ENCODE data around the gene OOSP2. TPM values are rescaled to one million over a fixed set of nuclear protein-coding genes. Genes with fewer than 3 reads are reported as not detected.

Gene OOSP2
- total and polyA plus RNA-seq, 12 donors, result not detected

- no peaks in the 10 kb centered on the region for H3K4me1 ChIP-seq
- intact Hi-C loops (cut with DNase I), result no loop called here
- no peak for DNase-seq
- WGBS, 2 donors, result 59 to 72% methylated on average over 4 of the region's 4 CpGs
- no peak for TF ChIP-seq CTCF (IDR thresholded peaks at IDR 0.05)
- no peak overlapping the region for H3K4me3 ChIP-seq
- no peak for ATAC-seq
- H3K27ac ChIP-seq, result no peak overlapping the region
- H3K9me3 ChIP-seq, result peaks cover 0 to 6% (median 0%) of the 10 kb centered on the region in 11 donors
- no peaks in the 10 kb centered on the region for H3K36me3 ChIP-seq
- H3K27me3 ChIP-seq, result no peaks in the 10 kb centered on the region
These were observed 40.5 kb upstream of the OOSP2 start for GRCh38 chr11:59999691-60000090.

GRCh38 chr11:60003729-60004128 is 36.5 kb upstream of the OOSP2 start:
- peaks cover 0 to 6% (median 0%) of the 10 kb centered on the region in 11 donors for H3K9me3 ChIP-seq
- no peak for TF ChIP-seq CTCF (IDR thresholded peaks at IDR 0.05)
- WGBS, 2 donors, result 83% methylated on average over 2 of the region's 2 CpGs
- DNase-seq, result no peak
- H3K36me3 ChIP-seq, result no peaks in the 10 kb centered on the region
- no peaks in the 10 kb centered on the region for H3K27me3 ChIP-seq
- no peak for ATAC-seq
- intact Hi-C loops (cut with DNase I), result no loop called here
- no peak overlapping the region for H3K4me3 ChIP-seq
- no peaks in the 10 kb centered on the region for H3K4me1 ChIP-seq
- no peak overlapping the region for H3K27ac ChIP-seq

- Histone ChIP-seq H3K4me1 (no peaks in the 10 kb centered on the region), H3K4me3 (no peak overlapping the region), H3K36me3 (no peaks in the 10 kb centered on the region), H3K27ac (no peak overlapping the region), H3K9me3 (no peaks in the 10 kb centered on the region), H3K27me3 (no peaks in the 10 kb centered on the region)
- intact Hi-C loops (cut with DNase I), result no loop called here
- ATAC-seq (no peak), DNase-seq (no peak)
- 94 to 97% methylated on average over 1 of the region's 1 CpG for WGBS, 2 donors
- no peak for TF ChIP-seq CTCF (IDR thresholded peaks at IDR 0.05)
These were observed 34.8 kb upstream of the OOSP2 start for GRCh38 chr11:60005360-60005759.

- DNase-seq (no peak), ATAC-seq (no peak)
- peaks cover 0 to 3% (median 0%) of the 10 kb centered on the region in 11 donors for H3K9me3 ChIP-seq
- H3K27ac ChIP-seq, result no peak within 1 kb of the TSS
- H3K27me3 ChIP-seq, result no peaks in the 10 kb centered on the region
- 93 to 94% methylated on average over 1 of the region's 1 CpG for WGBS, 2 donors
- no peaks in the 10 kb centered on the region for H3K36me3 ChIP-seq
- intact Hi-C loops (cut with DNase I), result no loop called here
- no peak within 1 kb of the TSS for H3K4me3 ChIP-seq
- no peak for TF ChIP-seq CTCF (IDR thresholded peaks at IDR 0.05)
- no peaks in the 10 kb centered on the region for H3K4me1 ChIP-seq
These were observed 23.3 kb upstream of the OOSP2 start, which contains the start of gene OOSP4B for GRCh38 chr11:60016881-60017280. Gene OOSP4B, plus strand, starts transcription at chr11:60017181.
